NCI-H1092 treated with DMSO at 0.1 percent for 48 hours (cell line): Measurements from ENCODE around the gene TP53.
A peak's percentile ranks its signal among the peaks of the same experiment; 100 is the strongest.
"Not testable (repeated sequence)": the region's sequence is repeated elsewhere in the genome, so short reads cannot be mapped to it uniquely, and the experiment has no call there.

Experiments
- DNase-seq: peaks from one replicate; lab custom pipeline; 2025; lab: John Stamatoyannopoulos, UW

Gene TP53

GRCh38 chr17:7631398-7632380, 55.6 kb downstream of the TP53 start:
- DNase-seq = no peak

GRCh38 chr17:7629939-7630571, 57.2 kb downstream of the TP53 start, which contains the start of gene SHBG:
SHBG (plus strand) TSS chr17:7630135; CDS start chr17:7630173, 38 bp downstream.
- DNase-seq = no peak

GRCh38 chr17:7627250-7628121, 59.8 kb downstream of the TP53 start, which contains the start of gene SAT2:
SAT2 (minus strand) TSS chr17:7627821; CDS start chr17:7627635, 186 bp downstream.
- peak; percentile 77 for DNase-seq

- no peak for DNase-seq
Measured at GRCh38 chr17:7626956-7627249, 60.4 kb downstream of the TP53 start.

GRCh38 chr17:7626307-7626706, 61.0 kb downstream of the TP53 start:
- DNase-seq = no peak

GRCh38 chr17:7625749-7626148, 61.5 kb downstream of the TP53 start:
- not testable (repeated sequence) for DNase-seq

- DNase-seq = no peak
Measured at GRCh38 chr17:7623661-7624060, 63.6 kb downstream of the TP53 start.

- DNase-seq = no peak
Measured at GRCh38 chr17:7620835-7621234, 66.5 kb downstream of the TP53 start.

- DNase-seq = no peak
Measured at GRCh38 chr17:7618608-7619007, 68.7 kb downstream of the TP53 start.
